ENCODE data around the gene LIN37. TPM values are rescaled to one million over a fixed set of nuclear protein-coding genes. Genes with fewer than 3 reads are reported as not detected.

LIN37 gene
- total and polyA plus RNA-seq, 9 of the 15 experiments (the other 6 are each of a cell fraction or from before 2014, with no cell fraction given) = 1.2 to 12.5 (median 8.6) TPM

DNA sequence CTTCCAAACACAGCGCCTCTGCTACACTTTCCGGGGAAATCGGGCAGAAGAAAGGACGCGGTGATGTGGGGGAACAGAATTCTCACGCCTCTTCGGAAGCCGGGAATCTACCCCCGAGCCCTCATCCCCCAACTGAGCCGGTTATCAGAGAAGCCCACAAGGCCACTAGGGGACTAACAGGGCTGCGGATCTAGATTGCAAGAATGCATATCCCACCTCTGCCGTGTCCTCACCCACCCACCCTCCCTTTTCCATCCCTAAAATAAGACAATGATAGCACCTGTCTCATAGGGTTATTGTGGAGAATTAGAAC lies 7.2 kb upstream of the LIN37 start (continued):
- TF ChIP-seq, protein P1, sequence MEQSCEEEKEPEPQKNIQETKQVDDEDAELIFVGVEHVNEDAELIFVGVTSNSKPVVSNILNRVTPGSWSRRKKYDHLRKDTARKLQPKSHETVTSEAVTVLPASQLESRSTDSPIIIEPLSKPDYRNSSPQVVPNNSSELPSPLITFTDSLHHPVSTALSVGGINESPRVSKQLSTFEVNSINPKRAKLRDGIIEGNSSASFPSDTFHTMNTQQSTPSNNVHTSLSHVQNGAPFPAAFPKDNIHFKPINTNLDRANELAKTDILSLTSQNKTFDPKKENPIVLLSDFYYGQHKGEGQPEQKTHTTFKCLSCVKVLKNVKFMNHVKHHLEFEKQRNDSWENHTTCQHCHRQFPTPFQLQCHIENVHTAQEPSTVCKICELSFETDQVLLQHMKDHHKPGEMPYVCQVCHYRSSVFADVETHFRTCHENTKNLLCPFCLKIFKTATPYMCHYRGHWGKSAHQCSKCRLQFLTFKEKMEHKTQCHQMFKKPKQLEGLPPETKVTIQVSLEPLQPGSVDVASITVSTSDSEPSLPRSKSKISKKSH (CRISPR knock-in tag; IDR thresholded peaks at IDR 0.05) = no peak
- no peak for TF ChIP-seq ZNF324 (CRISPR knock-in tag; IDR thresholded peaks at IDR 0.05)
- TF ChIP-seq TOE1 (IDR thresholded peaks at IDR 0.05; ENCODE audit: borderline replicate concordance) = 0 out of 2 replicates have a peak, but pooled peaks have one; percentile 15
- TF ChIP-seq TOE1 (CRISPR knock-in tag; IDR thresholded peaks at IDR 0.05; ENCODE audit: borderline replicate concordance, low read depth) = no peak
- TF ChIP-seq FUS (optimal IDR thresholded peaks at IDR 0.05; ENCODE audit: low read depth, low read length) = no peak
- TF ChIP-seq, protein P2, sequence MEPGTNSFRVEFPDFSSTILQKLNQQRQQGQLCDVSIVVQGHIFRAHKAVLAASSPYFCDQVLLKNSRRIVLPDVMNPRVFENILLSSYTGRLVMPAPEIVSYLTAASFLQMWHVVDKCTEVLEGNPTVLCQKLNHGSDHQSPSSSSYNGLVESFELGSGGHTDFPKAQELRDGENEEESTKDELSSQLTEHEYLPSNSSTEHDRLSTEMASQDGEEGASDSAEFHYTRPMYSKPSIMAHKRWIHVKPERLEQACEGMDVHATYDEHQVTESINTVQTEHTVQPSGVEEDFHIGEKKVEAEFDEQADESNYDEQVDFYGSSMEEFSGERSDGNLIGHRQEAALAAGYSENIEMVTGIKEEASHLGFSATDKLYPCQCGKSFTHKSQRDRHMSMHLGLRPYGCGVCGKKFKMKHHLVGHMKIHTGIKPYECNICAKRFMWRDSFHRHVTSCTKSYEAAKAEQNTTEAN (CRISPR knock-in tag; IDR thresholded peaks at IDR 0.05) = no peak
- TF ChIP-seq, protein P3, sequence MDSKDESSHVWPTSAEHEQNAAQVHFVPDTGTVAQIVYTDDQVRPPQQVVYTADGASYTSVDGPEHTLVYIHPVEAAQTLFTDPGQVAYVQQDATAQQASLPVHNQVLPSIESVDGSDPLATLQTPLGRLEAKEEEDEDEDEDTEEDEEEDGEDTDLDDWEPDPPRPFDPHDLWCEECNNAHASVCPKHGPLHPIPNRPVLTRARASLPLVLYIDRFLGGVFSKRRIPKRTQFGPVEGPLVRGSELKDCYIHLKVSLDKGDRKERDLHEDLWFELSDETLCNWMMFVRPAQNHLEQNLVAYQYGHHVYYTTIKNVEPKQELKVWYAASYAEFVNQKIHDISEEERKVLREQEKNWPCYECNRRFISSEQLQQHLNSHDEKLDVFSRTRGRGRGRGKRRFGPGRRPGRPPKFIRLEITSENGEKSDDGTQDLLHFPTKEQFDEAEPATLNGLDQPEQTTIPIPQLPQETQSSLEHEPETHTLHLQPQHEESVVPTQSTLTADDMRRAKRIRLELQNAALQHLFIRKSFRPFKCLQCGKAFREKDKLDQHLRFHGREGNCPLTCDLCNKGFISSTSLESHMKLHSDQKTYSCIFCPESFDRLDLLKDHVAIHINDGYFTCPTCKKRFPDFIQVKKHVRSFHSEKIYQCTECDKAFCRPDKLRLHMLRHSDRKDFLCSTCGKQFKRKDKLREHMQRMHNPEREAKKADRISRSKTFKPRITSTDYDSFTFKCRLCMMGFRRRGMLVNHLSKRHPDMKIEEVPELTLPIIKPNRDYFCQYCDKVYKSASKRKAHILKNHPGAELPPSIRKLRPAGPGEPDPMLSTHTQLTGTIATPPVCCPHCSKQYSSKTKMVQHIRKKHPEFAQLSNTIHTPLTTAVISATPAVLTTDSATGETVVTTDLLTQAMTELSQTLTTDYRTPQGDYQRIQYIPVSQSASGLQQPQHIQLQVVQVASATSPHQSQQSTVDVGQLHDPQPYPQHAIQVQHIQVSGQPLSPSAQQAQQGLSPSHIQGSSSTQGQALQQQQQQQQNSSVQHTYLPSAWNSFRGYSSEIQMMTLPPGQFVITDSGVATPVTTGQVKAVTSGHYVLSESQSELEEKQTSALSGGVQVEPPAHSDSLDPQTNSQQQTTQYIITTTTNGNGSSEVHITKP (IDR thresholded peaks at IDR 0.05; ENCODE audit: partially characterized antibody) = peak; percentile 77
- no peak for TF ChIP-seq MAZ (CRISPR knock-in tag; conservative IDR thresholded peaks at IDR 0.05 in 1 of 2, IDR thresholded peaks at IDR 0.05 in 1 of 2)
- TF ChIP-seq ZBTB7A (IDR thresholded peaks at IDR 0.05; ENCODE audit: borderline replicate concordance, control insufficient read depth, low read depth, low read length) = peak; percentile 14; the same call in 1 of the 2 replicates
- TF ChIP-seq FOXJ2 (tag; IDR thresholded peaks at IDR 0.05) = no peak
- TF ChIP-seq CXXC5 (CRISPR knock-in tag; IDR thresholded peaks at IDR 0.05) = 0 out of 2 replicates have a peak, but pooled peaks have one; percentile 3
- 0 out of 2 replicates have a peak, but pooled peaks have one; percentile 8 for TF ChIP-seq CTBP1 (IDR thresholded peaks at IDR 0.05; ENCODE audit: borderline replicate concordance)
- TF ChIP-seq, protein P4, sequence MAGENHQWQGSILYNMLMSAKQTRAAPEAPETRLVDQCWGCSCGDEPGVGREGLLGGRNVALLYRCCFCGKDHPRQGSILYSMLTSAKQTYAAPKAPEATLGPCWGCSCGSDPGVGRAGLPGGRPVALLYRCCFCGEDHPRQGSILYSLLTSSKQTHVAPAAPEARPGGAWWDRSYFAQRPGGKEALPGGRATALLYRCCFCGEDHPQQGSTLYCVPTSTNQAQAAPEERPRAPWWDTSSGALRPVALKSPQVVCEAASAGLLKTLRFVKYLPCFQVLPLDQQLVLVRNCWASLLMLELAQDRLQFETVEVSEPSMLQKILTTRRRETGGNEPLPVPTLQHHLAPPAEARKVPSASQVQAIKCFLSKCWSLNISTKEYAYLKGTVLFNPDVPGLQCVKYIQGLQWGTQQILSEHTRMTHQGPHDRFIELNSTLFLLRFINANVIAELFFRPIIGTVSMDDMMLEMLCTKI (IDR thresholded peaks at IDR 0.05; ENCODE audit: partially characterized antibody) = no peak
- TF ChIP-seq ZNF239 (CRISPR knock-in tag; IDR thresholded peaks at IDR 0.05) = no peak
- TF ChIP-seq KDM4B (IDR thresholded peaks at IDR 0.05; ENCODE audit: borderline replicate concordance in 2 of 2, low read depth in 1 of 2) = 0 out of 4 replicates have a peak, but pooled peaks of 1 of the 2 experiments have one; percentile 52
- TF ChIP-seq DPF2 (IDR thresholded peaks at IDR 0.05) = no peak
- 0 out of 2 replicates have a peak, but pooled peaks have one; percentile 19 for TF ChIP-seq FOXP1 (CRISPR knock-in tag; IDR thresholded peaks at IDR 0.05)
- TF ChIP-seq ETV5 (CRISPR knock-in tag; IDR thresholded peaks at IDR 0.05; ENCODE audit: low read depth) = 0 out of 2 replicates have a peak, but pooled peaks have one; percentile 15
- no peak for TF ChIP-seq ZNF41 (CRISPR knock-in tag; conservative IDR thresholded peaks at IDR 0.05)
- peak; percentile 76; the same call in 1 of the 2 replicates for TF ChIP-seq ARID1B (IDR thresholded peaks at IDR 0.05)
- TF ChIP-seq POLR2A (conservative IDR thresholded peaks at IDR 0.05) = no peak
- TF ChIP-seq ETV1 (tag; conservative IDR thresholded peaks at IDR 0.05; ENCODE audit: low read depth) = no peak
- no peak for TF ChIP-seq FOXA1 (IDR thresholded peaks at IDR 0.05; ENCODE audit: borderline replicate concordance)

Measured in K562 (cell line).